K562 (cell line): ENCODE data around the gene SMCO1. TPM values are rescaled to one million over a fixed set of nuclear protein-coding genes. Genes with fewer than 3 reads are reported as not detected.
A peak's percentile ranks its signal among the peaks of the same experiment; 100 is the strongest.

Experiments used
- ASH1L ChIP-seq: fragments of 450-650 bp; IDR thresholded peaks from 2 replicates; pipeline ENCODE4 v1.6.1; 2018; ENCODE audit warnings: borderline replicate concordance, mild to moderate bottlenecking, low read depth; ENCODE audit not compliant: partially characterized antibody
- CBFA2T2 ChIP-seq: fragments of 450-650 bp; conservative IDR thresholded peaks from 2 replicates; pipeline ENCODE4 v1.6.1; 2017; ENCODE audit warnings: mild to moderate bottlenecking
- CCNT2 ChIP-seq: IDR thresholded peaks from 2 replicates; pipeline ENCODE4 v1.6.1; 2011; ENCODE audit warnings: borderline replicate concordance, low read depth, mild to moderate bottlenecking, moderate library complexity, mixed read lengths, low read length; ENCODE audit not compliant: insufficient read length; ENCODE audit errors: extremely low read depth
- EP300 ChIP-seq: IDR thresholded peaks from 2 replicates; pipeline ENCODE4 v1.6.1; 2012; ENCODE audit warnings: low read length, improper control_type of control experiment
- ESRRA ChIP-seq: fragments of 450-650 bp; IDR thresholded peaks from 2 replicates; pipeline ENCODE4 v1.6.1; 2014; ENCODE audit warnings: low read depth, mild to moderate bottlenecking, moderate library complexity, borderline replicate concordance
- FOXK2 ChIP-seq, 2 experiments: fragments of 450-650 bp; IDR thresholded peaks in 1 of 2; conservative IDR thresholded peaks in 1 of 2; 2 replicates each; pipeline ENCODE4 v1.6.1; 2016; ENCODE audit warnings: low read depth in 2 of 2, mild to moderate bottlenecking in 1 of 2
- JUND ChIP-seq, 2 experiments: IDR thresholded peaks; 2 replicates in 1 of 2; 3 replicates in 1 of 2; pipeline ENCODE4 v1.6.1; 2011; ENCODE audit warnings: borderline replicate concordance in 2 of 2, low read depth in 2 of 2, low read length in 2 of 2, improper control_type of control experiment in 1 of 2, missing biosample characterization in 1 of 2, missing genetic modification characterization in 1 of 2, missing genetic modification reagents in 1 of 2
- MEF2D ChIP-seq: conservative IDR thresholded peaks from 2 replicates; pipeline ENCODE4 v1.6.1; 2016; ENCODE audit warnings: low read depth, missing genetic modification characterization, missing compliant biosample characterization
- MNT ChIP-seq, 2 experiments: fragments of 450-650 bp; conservative IDR thresholded peaks; 2 replicates each; pipeline ENCODE4 v1.6.1; 2017; ENCODE audit warnings: mild to moderate bottlenecking in 2 of 2, moderate library complexity in 2 of 2
- MTA3 ChIP-seq: fragments of 450-650 bp; formaldehyde crosslinking; IDR thresholded peaks from 2 replicates; pipeline ENCODE4 v1.6.1; 2017; ENCODE audit warnings: mild to moderate bottlenecking, borderline replicate concordance
- PML ChIP-seq: IDR thresholded peaks from 2 replicates; pipeline ENCODE4 v1.6.1; 2012; ENCODE audit warnings: low read length, inconsistent platforms
- RBBP5 ChIP-seq: fragments of 200-600 bp; sonication (generic); IDR thresholded peaks from 2 replicates; pipeline ENCODE4 v1.6.1; 2012; ENCODE audit warnings: borderline replicate concordance, mild to moderate bottlenecking, low read length, control low read depth, inconsistent platforms; ENCODE audit not compliant: insufficient read depth, poor library complexity, severe bottlenecking
- SMARCC2 ChIP-seq: fragments of 450-650 bp; IDR thresholded peaks from 2 replicates; pipeline ENCODE4 v1.6.1; 2017; ENCODE audit warnings: antibody characterized with exemption, moderate library complexity, mild to moderate bottlenecking, low read depth
- SOX6 ChIP-seq: fragments of 450-650 bp; IDR thresholded peaks from 2 replicates; pipeline ENCODE4 v1.6.1; 2014; ENCODE audit warnings: mild to moderate bottlenecking
- ZBTB40 ChIP-seq, 2 experiments: fragments of 450-650 bp in 1 of 2; sonication (generic) in 1 of 2; formaldehyde crosslinking in 1 of 2; IDR thresholded peaks; 2 replicates each; pipeline versions ENCODE4 v1.7.1 to v1.9.0; 2016 to 2022; ENCODE audit warnings: inconsistent platforms in 1 of 2, mild to moderate bottlenecking in 1 of 2, missing genetic modification reagents in 1 of 2
- polyA plus RNA-seq, 8 experiments: library from polyadenylated mRNA; depleted of rRNA in 4 of 8; stranded (reverse) in 5 of 8; unstranded in 3 of 8; fragments of >200 nt; fragmentation: Nextera tagmentation in 2 of 8; fragmentation: Illumina TruSeq in 1 of 8; extraction: Ambion mirVana in 2 of 8; extraction: Trizol in 1 of 8; gene quantifications; 2 replicates each; pipeline versions ENCODE4 v1.2.1 to v1.2.3, GENCODE V29; 2011 to 2014; ENCODE audit warnings: inconsistent platforms in 1 of 8, missing spikeins in 1 of 8
- total RNA-seq, 7 experiments: library from RNA; depleted of rRNA in 6 of 7; stranded (reverse); fragments of >200 nt in 6 of 7; fragmentation: Illumina TruSeq in 2 of 7; extraction: Trizol in 2 of 7; gene quantifications; 2 replicates each; pipeline versions ENCODE4 v1.2.1 to v1.2.3, GENCODE V29; 2011 to 2021; ENCODE audit warnings: low replicate concordance in 1 of 7

The SMCO1 gene
- total and polyA plus RNA-seq, 9 of the 15 experiments (the other 6 are each of a cell fraction or from before 2014, with no cell fraction given) = 0.05 to 0.35 (median 0.12) TPM; not detected in 5

- 0 out of 2 replicates have a peak, but pooled peaks have one; percentile 16 for TF ChIP-seq ZBTB40 (IDR thresholded peaks at IDR 0.05)
- TF ChIP-seq ZBTB40 (CRISPR knock-in tag; IDR thresholded peaks at IDR 0.05) = no peak
- TF ChIP-seq CBFA2T2 = peak; percentile 75
- TF ChIP-seq MNT (conservative IDR thresholded peaks at IDR 0.05) = peak in 1 of 2 experiments; percentile 18; a peak in 1 of 4 replicates
- TF ChIP-seq RBBP5 = no peak
- TF ChIP-seq MEF2D (tag) = peak; percentile 97
- peak; percentile 51 to 58; a peak in 3 of 4 replicates for TF ChIP-seq FOXK2 (conservative IDR thresholded peaks at IDR 0.05 in 1 of 2, IDR thresholded peaks at IDR 0.05 in 1 of 2; ENCODE audit: low read depth in 2 of 2)
- TF ChIP-seq PML = peak; percentile 55; the same call in 1 of the 2 replicates
- 0 out of 2 replicates have a peak, but pooled peaks have one; percentile 59 for TF ChIP-seq SMARCC2
- TF ChIP-seq MTA3 = 0 out of 2 replicates have a peak, but pooled peaks have one; percentile 44
- TF ChIP-seq CCNT2 = peak; percentile 36
- TF ChIP-seq JUND (IDR thresholded peaks at IDR 0.05; ENCODE audit: borderline replicate concordance, low read depth, low read length) = no peak
- peak; percentile 10; the same call in 1 of the 3 replicates for TF ChIP-seq JUND (tag; IDR thresholded peaks at IDR 0.05; ENCODE audit: borderline replicate concordance, low read depth, low read length)
- peak; percentile 31; the same call in 1 of the 2 replicates for TF ChIP-seq ESRRA
- no peak for TF ChIP-seq ASH1L
- TF ChIP-seq EP300 = peak; percentile 83
- peak; percentile 66; the same call in 1 of the 2 replicates for TF ChIP-seq SOX6
Observed at GRCh38 chr3:196514913-196515621, at the start of gene SMCO1 (continued).
